ENCODE data around the gene MOAP1.
"Not testable (repeated sequence)": the region's sequence is repeated elsewhere in the genome, so short reads cannot be mapped to it uniquely, and the experiment has no call there.

Gene MOAP1

DNA sequence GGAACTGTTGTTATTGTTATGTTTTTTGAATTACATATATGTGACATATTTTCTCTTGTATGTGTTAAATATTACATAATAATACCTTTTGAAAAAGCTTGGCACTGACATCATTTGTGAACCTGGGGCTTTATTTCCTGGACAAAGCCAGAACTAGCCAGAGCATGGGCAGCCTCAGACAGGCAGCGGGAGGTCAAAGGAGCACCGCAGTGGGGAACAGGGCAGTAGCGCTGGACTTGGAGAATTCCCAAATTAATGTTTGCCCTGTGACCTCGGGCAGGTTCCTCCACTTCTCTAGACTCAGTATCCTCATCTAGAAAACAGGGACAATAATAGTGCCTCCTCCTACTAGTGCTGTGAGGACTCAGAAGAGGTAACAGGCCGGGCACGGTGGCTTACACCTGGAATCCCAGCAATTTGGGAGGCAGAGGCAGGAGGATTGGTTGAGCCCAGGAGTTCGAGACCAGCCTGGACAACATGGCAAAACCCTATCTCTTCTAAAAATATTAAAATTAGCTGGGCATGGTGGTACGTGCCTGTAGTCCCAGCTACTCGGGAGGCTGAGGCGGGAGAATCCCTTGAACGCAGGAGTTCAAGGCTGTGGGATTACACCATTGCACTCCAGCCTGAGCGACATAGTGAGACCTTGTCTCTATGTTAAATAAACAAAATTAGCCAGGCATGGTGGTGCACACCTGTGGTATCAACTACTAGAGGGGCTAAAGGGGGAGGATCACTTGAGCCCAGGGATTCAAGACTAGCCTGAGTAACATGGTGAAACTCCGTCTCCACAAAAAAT lies 41.6 kb downstream of the MOAP1 start:
- no peak for DNase-seq

DNA sequence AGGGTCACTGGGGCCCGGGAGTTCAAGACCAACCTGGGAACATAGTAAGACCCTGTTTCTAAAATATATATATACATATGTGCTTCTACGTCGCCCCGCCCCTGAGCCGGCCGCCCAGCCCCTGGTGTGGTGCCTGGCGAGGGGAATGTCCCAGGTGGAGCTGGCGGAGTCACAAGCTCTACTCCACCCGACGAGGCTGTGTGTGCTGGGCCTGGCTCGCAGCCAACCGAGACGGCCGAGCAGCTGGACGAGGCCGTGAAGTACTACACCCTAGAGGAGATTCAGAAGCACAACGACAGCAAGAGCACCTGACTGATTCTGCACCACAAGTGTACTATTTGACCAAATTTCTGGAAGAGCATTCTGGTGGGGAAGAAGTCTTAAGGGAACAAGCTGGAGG lies 46.8 kb downstream of the MOAP1 start:
- DNase-seq, result no peak

DNA sequence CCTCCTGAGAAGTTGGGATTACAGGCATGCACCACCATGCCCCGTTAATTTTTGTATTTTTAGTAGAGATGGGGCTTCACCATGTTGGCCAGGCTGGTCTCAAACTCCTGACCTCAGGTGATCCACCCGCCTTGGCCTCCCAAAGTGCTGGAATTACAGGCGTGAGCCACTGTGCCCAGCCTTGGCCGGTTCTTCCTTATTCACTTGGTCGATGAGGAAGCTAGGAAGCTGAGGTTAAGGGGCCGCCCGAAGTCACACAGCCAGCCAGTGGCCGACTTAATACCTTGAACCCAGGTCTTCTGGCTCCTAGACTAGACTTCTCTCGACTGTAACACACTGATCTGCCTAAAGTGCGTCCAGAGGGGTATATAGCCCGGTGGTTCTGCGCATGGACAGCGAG lies 48.2 kb downstream of the MOAP1 start:
- not testable (repeated sequence) for DNase-seq

GRCh38 chr14:93136009-93136408 lies 48.7 kb downstream of the MOAP1 start:
- no peak for DNase-seq

DNA sequence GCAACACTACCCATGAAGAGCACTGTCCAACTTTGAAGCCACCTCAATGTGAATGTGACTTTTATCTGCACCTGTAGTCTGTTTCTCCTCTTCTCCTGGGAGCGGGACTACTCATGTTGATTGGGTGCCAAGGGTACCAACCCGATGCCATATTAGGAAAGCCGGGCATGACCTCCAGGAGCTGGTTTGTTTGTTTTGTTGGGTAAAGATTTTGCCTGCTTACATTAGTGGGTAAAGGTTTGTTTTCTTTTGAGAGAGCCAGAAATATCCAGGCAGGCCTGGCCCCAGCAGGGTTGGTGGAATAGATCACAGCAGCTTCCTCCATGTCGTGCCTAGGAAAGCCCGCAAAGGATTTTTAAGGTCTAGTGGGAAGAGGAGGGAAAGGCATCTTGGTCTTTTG lies 49.3 kb downstream of the MOAP1 start:
- no peak for DNase-seq

- DNase-seq, result no peak
These were observed 51.2 kb downstream of the MOAP1 start for GRCh38 chr14:93133464-93133863.

- peak; percentile 31 for DNase-seq
These were observed 52.1 kb downstream of the MOAP1 start for GRCh38 chr14:93132472-93133065.
